ENCODE results near the gene NAA16. TPM values are rescaled to one million over a fixed set of nuclear protein-coding genes. Genes with fewer than 3 reads are reported as not detected.

Gene NAA16
- total and polyA plus RNA-seq, 10 of the 15 experiments (the other 5 are each of a cell fraction or from before 2014, with no cell fraction given), result 5.4 to 18.5 (median 13.2) TPM

- in situ Hi-C loops (cut with MboI), result no loop called here
- Histone ChIP-seq H3K27ac (ENCODE audit: control insufficient read depth, insufficient read depth) (no peak overlapping the region), H4K20me1 (ENCODE audit: control insufficient read depth, insufficient read depth) (no peaks in the 10 kb centered on the region), H3K4me3 (no peak overlapping the region), H3K4me2 (ENCODE audit: control insufficient read depth, insufficient read depth) (no peak overlapping the region), H3K9ac (ENCODE audit: control insufficient read depth, insufficient read depth, low read length) (no peak overlapping the region), H3K27me3 (replicated peaks in 1 of 2; ENCODE audit: control insufficient read depth in 2 of 2, insufficient read depth in 2 of 2, low read length in 1 of 2) (no peaks in the 10 kb centered on the region), H2AFZ (ENCODE audit: control insufficient read depth, low read depth, low read length) (no peak overlapping the region), H3K9me3 (replicated peaks; ENCODE audit: control insufficient read depth, insufficient read depth, low read length) (no peaks in the 10 kb centered on the region), H3K4me1 (ENCODE audit: control insufficient read depth, insufficient read depth, low read length) (no peaks in the 10 kb centered on the region), H3K36me3 (ENCODE audit: control insufficient read depth in 2 of 2, insufficient read depth in 2 of 2, low read length in 1 of 2) (no peaks in the 10 kb centered on the region), H3K79me2 (ENCODE audit: control insufficient read depth, insufficient read depth, low read length) (no peaks in the 10 kb centered on the region)
- FAIRE-seq (no peak), DNase-seq (ENCODE audit: low read depth, low spot score) (no peak), ATAC-seq (no peak)
- intact Hi-C loops (cut with micrococcal nuclease; ENCODE audit: unreplicated experiment), result no loop called here
- SMC1A ChIA-PET (ENCODE audit: uncharacterized antibody, unreplicated experiment), result interaction anchor here (1.1 to 1.2 kb wide), 2 partner anchors 11 to 181 kb away, joined by 3 to 4 read pairs; no protein-coding TSS in a partner anchor
- POLR2A ChIA-PET, result no interaction called here
- RAD21 ChIA-PET (ENCODE audit: unreplicated experiment), result no interaction called here
- TF ChIP-seq CUX1 (IDR thresholded peaks at IDR 0.05; ENCODE audit: insufficient replicate concordance, low read depth, low read length) (no peak), BACH1 (IDR thresholded peaks at IDR 0.05; ENCODE audit: borderline replicate concordance) (no peak), MEF2A (IDR thresholded peaks at IDR 0.05; ENCODE audit: insufficient read depth, low read depth, low read length) (no peak), MLLT1 (IDR thresholded peaks at IDR 0.05) (no peak), JUND (IDR thresholded peaks at IDR 0.05; ENCODE audit: low read depth, low read length) (no peak), DPF2 (IDR thresholded peaks at IDR 0.05) (no peak), ZBTB11 (CRISPR knock-in tag; IDR thresholded peaks at IDR 0.05) (no peak), SKIL (IDR thresholded peaks at IDR 0.05; ENCODE audit: low read depth, poor library complexity, severe bottlenecking) (no peak), NR2C1 (IDR thresholded peaks at IDR 0.05) (no peak)
- CTCF ChIA-PET, result no interaction called here
- no TSS peak for BruUV-seq (replicated peaks)
- 43% methylated on average over 4 of the region's 4 CpGs for WGBS (ENCODE audit: insufficient coverage, insufficient replicate concordance, low lambda C conversion rate, missing lambda C conversion rate)
Measured at GRCh38 chr13:41382431-41382830, 71.4 kb downstream of the NAA16 start.

All from GM12878 (cell line).